Lower leg skin (tissue), 3 donors: Measurements from ENCODE around the gene MTMR10.

Source experiments
- POLR2A ChIP-seq, 2 donors: fragments of 450-650 bp; IDR thresholded peaks; one replicate each; pipeline ENCODE4 v1.6.1; 2016 to 2017; ENCODE audit warnings: antibody characterized with exemption in 2 of 2, mild to moderate bottlenecking in 1 of 2, moderate library complexity in 1 of 2
- TF ChIP-seq, protein P1 (sequence below), 3 donors: fragments of 450-650 bp; IDR thresholded peaks; one replicate each; pipeline ENCODE4 v1.5.1; 2016; ENCODE audit warnings: antibody characterized with exemption in 3 of 3, mild to moderate bottlenecking in 3 of 3, moderate library complexity in 2 of 3

DNA sequence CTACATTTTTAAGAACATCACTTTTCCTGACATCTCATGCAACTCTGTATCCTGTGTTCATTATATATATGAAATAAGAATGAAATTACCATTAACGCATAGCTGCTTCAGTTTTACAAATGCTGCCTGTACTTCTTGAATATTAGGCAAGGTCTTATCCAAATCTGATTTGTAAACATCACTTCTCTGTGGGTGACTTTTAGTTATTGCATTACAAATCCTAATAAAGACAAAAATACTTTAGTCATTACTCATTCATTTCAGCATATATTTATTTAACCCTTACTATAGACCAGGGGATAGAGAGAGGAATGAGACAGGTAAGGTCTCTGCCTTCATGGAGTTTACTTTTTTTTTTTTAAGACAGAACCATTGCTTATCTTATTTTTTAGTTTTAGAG lies 36.8 kb downstream of the MTMR10 start:
- TF ChIP-seq, protein P1, sequence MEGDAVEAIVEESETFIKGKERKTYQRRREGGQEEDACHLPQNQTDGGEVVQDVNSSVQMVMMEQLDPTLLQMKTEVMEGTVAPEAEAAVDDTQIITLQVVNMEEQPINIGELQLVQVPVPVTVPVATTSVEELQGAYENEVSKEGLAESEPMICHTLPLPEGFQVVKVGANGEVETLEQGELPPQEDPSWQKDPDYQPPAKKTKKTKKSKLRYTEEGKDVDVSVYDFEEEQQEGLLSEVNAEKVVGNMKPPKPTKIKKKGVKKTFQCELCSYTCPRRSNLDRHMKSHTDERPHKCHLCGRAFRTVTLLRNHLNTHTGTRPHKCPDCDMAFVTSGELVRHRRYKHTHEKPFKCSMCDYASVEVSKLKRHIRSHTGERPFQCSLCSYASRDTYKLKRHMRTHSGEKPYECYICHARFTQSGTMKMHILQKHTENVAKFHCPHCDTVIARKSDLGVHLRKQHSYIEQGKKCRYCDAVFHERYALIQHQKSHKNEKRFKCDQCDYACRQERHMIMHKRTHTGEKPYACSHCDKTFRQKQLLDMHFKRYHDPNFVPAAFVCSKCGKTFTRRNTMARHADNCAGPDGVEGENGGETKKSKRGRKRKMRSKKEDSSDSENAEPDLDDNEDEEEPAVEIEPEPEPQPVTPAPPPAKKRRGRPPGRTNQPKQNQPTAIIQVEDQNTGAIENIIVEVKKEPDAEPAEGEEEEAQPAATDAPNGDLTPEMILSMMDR (IDR thresholded peaks at IDR 0.05), result no peak
- TF ChIP-seq POLR2A (IDR thresholded peaks at IDR 0.05), result no peak
